ENCODE results near the gene ALDH8A1.

DNA sequence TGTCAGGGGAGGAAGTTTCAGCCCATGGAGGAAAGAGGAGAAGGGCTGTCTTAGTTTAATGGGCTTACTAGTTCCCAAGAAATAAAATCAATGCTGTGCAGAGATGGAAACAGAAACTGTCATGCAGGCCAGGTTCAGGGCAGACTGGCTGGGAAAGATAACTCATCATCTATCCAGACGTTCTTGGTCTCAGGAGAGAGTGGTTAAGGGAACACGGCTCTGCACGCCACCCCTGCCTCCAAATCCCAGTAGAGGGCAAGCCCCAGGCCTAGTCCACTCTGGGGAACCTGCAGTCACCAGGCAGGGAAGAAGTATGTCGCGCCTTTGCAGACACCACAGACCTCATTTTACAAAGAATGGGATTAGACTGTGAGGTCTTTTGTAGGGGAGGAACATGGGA, 12.5 kb downstream of the ALDH8A1 start:
- TF ChIP-seq YY1 (IDR thresholded peaks at IDR 0.05; ENCODE audit: insufficient read depth, insufficient read length): no peak
- TF ChIP-seq ZNF274 (IDR thresholded peaks at IDR 0.05; ENCODE audit: low read depth, low read length): no peak
